Fibroblast of lung (primary cell): ENCODE measurements around the gene MAGEC1.

Experiments used
- EZH2 ChIP-seq: IDR thresholded peaks from 2 replicates; pipeline ENCODE4 v1.5.1; 2012; ENCODE audit warnings: low read length, control low read depth, mild to moderate bottlenecking; ENCODE audit errors: missing control alignments
- TF ChIP-seq, protein P1 (sequence below), 2 donors: IDR thresholded peaks in 1 of 2; conservative IDR thresholded peaks in 1 of 2; 1 replicate in 1 of 2; 2 replicates in 1 of 2; pipeline ENCODE4 v1.5.1; 2011 to 2012; ENCODE audit warnings: low read length in 2 of 2, control low read depth in 1 of 2, inconsistent platforms in 1 of 2, low read depth in 1 of 2, mild to moderate bottlenecking in 1 of 2

DNA sequence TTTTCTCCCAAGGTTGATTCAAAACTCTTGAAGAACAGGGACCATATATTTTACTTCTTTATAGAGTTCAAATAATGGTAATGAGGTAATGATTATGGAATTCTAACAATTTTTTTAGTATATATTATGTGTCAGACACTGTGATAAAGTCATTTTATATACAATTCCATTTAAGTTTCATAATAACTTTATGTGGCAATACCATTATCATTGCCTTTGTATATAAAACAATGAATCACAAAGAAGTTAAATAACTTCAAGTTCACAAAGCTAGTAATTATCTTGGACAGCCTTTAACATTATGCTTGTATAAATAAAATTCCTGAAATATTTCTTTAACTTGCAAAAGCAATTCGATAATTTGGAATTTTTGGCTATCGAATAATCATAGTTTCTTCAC, 20.6 kb downstream of the MAGEC1 start:
- TF ChIP-seq, protein P1, sequence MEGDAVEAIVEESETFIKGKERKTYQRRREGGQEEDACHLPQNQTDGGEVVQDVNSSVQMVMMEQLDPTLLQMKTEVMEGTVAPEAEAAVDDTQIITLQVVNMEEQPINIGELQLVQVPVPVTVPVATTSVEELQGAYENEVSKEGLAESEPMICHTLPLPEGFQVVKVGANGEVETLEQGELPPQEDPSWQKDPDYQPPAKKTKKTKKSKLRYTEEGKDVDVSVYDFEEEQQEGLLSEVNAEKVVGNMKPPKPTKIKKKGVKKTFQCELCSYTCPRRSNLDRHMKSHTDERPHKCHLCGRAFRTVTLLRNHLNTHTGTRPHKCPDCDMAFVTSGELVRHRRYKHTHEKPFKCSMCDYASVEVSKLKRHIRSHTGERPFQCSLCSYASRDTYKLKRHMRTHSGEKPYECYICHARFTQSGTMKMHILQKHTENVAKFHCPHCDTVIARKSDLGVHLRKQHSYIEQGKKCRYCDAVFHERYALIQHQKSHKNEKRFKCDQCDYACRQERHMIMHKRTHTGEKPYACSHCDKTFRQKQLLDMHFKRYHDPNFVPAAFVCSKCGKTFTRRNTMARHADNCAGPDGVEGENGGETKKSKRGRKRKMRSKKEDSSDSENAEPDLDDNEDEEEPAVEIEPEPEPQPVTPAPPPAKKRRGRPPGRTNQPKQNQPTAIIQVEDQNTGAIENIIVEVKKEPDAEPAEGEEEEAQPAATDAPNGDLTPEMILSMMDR (conservative IDR thresholded peaks at IDR 0.05 in 1 of 2, IDR thresholded peaks at IDR 0.05 in 1 of 2; ENCODE audit: low read depth in 1 of 2, low read length in 2 of 2): no peak
- no peak for TF ChIP-seq EZH2
